Measurements from ENCODE around the gene NT5E. TPM values are rescaled to one million over a fixed set of nuclear protein-coding genes. Genes with fewer than 3 reads are reported as not detected.

NT5E gene
- total and polyA plus RNA-seq, 2 of the 13 experiments (the other 11 are each of a cell fraction or from before 2014, with no cell fraction given) = 9.5 to 33.0 TPM

GRCh38 chr6:85449818-85450759 is at the start of gene NT5E (continued):
- peak; percentile 81; the same call in 1 of the 2 replicates for TF ChIP-seq REL (CRISPR knock-in tag; conservative IDR thresholded peaks at IDR 0.05)
- TF ChIP-seq ZNF747 (CRISPR knock-in tag; IDR thresholded peaks at IDR 0.05; ENCODE audit: borderline replicate concordance) = peak; percentile 63; the same call in 1 of the 2 replicates
- TF ChIP-seq FOXP1 (IDR thresholded peaks at IDR 0.05) = no peak
- TF ChIP-seq FOXP1 (CRISPR knock-in tag; IDR thresholded peaks at IDR 0.05) = no peak
- peak; percentile 62 for TF ChIP-seq MEF2D (CRISPR knock-in tag; IDR thresholded peaks at IDR 0.05)
- TF ChIP-seq ZNF460 (CRISPR knock-in tag; IDR thresholded peaks at IDR 0.05; ENCODE audit: borderline replicate concordance) = no peak
- TF ChIP-seq ZNF343 (CRISPR knock-in tag; IDR thresholded peaks at IDR 0.05) = peak; percentile 93
- TF ChIP-seq, protein P1, sequence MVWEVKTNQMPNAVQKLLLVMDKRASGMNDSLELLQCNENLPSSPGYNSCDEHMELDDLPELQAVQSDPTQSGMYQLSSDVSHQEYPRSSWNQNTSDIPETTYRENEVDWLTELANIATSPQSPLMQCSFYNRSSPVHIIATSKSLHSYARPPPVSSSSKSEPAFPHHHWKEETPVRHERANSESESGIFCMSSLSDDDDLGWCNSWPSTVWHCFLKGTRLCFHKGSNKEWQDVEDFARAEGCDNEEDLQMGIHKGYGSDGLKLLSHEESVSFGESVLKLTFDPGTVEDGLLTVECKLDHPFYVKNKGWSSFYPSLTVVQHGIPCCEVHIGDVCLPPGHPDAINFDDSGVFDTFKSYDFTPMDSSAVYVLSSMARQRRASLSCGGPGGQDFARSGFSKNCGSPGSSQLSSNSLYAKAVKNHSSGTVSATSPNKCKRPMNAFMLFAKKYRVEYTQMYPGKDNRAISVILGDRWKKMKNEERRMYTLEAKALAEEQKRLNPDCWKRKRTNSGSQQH (CRISPR knock-in tag; IDR thresholded peaks at IDR 0.05; ENCODE audit: low read depth) = no peak
- TF ChIP-seq, protein P2, sequence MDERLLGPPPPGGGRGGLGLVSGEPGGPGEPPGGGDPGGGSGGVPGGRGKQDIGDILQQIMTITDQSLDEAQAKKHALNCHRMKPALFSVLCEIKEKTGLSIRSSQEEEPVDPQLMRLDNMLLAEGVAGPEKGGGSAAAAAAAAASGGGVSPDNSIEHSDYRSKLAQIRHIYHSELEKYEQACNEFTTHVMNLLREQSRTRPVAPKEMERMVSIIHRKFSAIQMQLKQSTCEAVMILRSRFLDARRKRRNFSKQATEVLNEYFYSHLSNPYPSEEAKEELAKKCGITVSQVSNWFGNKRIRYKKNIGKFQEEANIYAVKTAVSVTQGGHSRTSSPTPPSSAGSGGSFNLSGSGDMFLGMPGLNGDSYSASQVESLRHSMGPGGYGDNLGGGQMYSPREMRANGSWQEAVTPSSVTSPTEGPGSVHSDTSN (CRISPR knock-in tag; IDR thresholded peaks at IDR 0.05) = no peak
- TF ChIP-seq IKZF1 (IDR thresholded peaks at IDR 0.05) = no peak
- no peak for TF ChIP-seq NFAT5 (CRISPR knock-in tag; IDR thresholded peaks at IDR 0.05)
- peak; percentile 95 for TF ChIP-seq AGO2 (optimal IDR thresholded peaks at IDR 0.05; ENCODE audit: low read depth, low read length)
- TF ChIP-seq NAIF1 (CRISPR knock-in tag; IDR thresholded peaks at IDR 0.05; ENCODE audit: borderline replicate concordance) = no peak
- no peak for TF ChIP-seq REXO4 (CRISPR knock-in tag; IDR thresholded peaks at IDR 0.05; ENCODE audit: borderline replicate concordance)
- no peak for TF ChIP-seq U2AF2 (IDR thresholded peaks at IDR 0.05; ENCODE audit: low read depth, low read length)
- TF ChIP-seq ZFX (CRISPR knock-in tag; IDR thresholded peaks at IDR 0.05; ENCODE audit: low read depth) = peak; percentile 77
- TF ChIP-seq RFXAP (CRISPR knock-in tag; IDR thresholded peaks at IDR 0.05; ENCODE audit: borderline replicate concordance) = 0 out of 2 replicates have a peak, but pooled peaks have one; percentile 34
- TF ChIP-seq ZBTB42 (CRISPR knock-in tag; IDR thresholded peaks at IDR 0.05) = peak; percentile 52; the same call in 1 of the 2 replicates
- TF ChIP-seq CREBL2 (CRISPR knock-in tag; IDR thresholded peaks at IDR 0.05; ENCODE audit: borderline replicate concordance) = no peak
- no peak for TF ChIP-seq ZNF775 (CRISPR knock-in tag; IDR thresholded peaks at IDR 0.05; ENCODE audit: borderline replicate concordance)
- no peak for TF ChIP-seq ZNF251 (CRISPR knock-in tag; IDR thresholded peaks at IDR 0.05)

Measured in HepG2 (cell line).